HCT116 (cell line): ENCODE data around the gene MRPL24. TPM values are rescaled to one million over a fixed set of nuclear protein-coding genes. Genes with fewer than 3 reads are reported as not detected.

ENCODE experiments used
- ATAC-seq: fragments of 200-7000 bp; cut with Tn5 transposase; 2 replicates; pipeline ENCODE4 v1.9.1; 2020; ENCODE audit warnings: mild to moderate bottlenecking, moderate library complexity
- BruUV-seq: library from RNA; stranded (reverse); fragments of 400-500 nt; replicated peaks from 2 replicates; lab custom pipeline; 2021; lab: Mats Ljungman, UMichigan
- CTCF ChIA-PET: fragments of 300-600 bp; sonication (Branson Sonifier 250); formaldehyde crosslinking; loops from one replicate; lab custom pipeline; 2021; ENCODE audit warnings: antibody characterized with exemption; lab: Charles Lee
- POLR2A ChIA-PET: fragments of 300-600, 350-600 bp; sonication (Branson Sonifier 250); formaldehyde crosslinking; loops from one replicate; lab custom pipeline; 2021; ENCODE audit warnings: antibody characterized with exemption; lab: Charles Lee
- RAD21 ChIA-PET, 2 experiments: fragments of 300-600 bp; sonication (Branson Sonifier 250); formaldehyde crosslinking; loops; one replicate each; lab custom pipeline; 2023; ENCODE audit warnings: low total read pairs in 2 of 2; ENCODE audit not compliant: uncharacterized antibody in 2 of 2, unreplicated experiment in 2 of 2, low non-redundant PET in 1 of 2; lab: Charles Lee
- DNase-seq: peaks from one replicate; pipeline ENCODE4 v3.0.0-alpha.2; 2010; ENCODE audit warnings: low read depth, low spot score
- H2AFZ ChIP-seq: fragments of 200-600 bp; shearing (Covaris generic), sonication (generic); 2 replicates; pipeline ENCODE4 v1.6.1; 2017; ENCODE audit warnings: low read depth, mixed run types, mixed read lengths, antibody characterized with exemption, low read length; ENCODE audit not compliant: poor library complexity, severe bottlenecking
- H3K27ac ChIP-seq: 2 replicates; pipeline ENCODE4 v1.5.1; 2012; ENCODE audit warnings: low read depth, low read length
- H3K27me3 ChIP-seq: fragments of 200-600 bp; sonication (generic); 2 replicates; pipeline ENCODE4 v1.6.1; 2016; ENCODE audit warnings: mixed run types, low read length, mixed read lengths; ENCODE audit not compliant: insufficient read depth
- H3K36me3 ChIP-seq, 2 experiments: fragments of 200-500 bp in 1 of 2; fragments of 200-600 bp in 1 of 2; sonication (Bioruptor generic) in 1 of 2; sonication (generic) in 1 of 2; 2 replicates each; pipeline versions ENCODE4 v1.5.1 to v1.6.1; 2014 to 2016; ENCODE audit warnings: low read length in 2 of 2, inconsistent platforms in 1 of 2, mixed read lengths in 1 of 2, mixed run types in 1 of 2; ENCODE audit not compliant: insufficient read depth in 2 of 2, control insufficient read depth in 1 of 2
- H3K4me1 ChIP-seq, 2 experiments: fragments of 200-600 bp in 1 of 2; sonication (generic) in 1 of 2; 2 replicates each; pipeline versions ENCODE4 v1.5.1 to v1.6.1; 2012 to 2017; ENCODE audit warnings: low read length in 2 of 2, inconsistent platforms in 1 of 2, mild to moderate bottlenecking in 1 of 2, mixed read lengths in 1 of 2, mixed run types in 1 of 2, moderate library complexity in 1 of 2; ENCODE audit not compliant: insufficient read depth in 2 of 2, control insufficient read depth in 1 of 2
- H3K4me2 ChIP-seq: fragments of 200-600 bp; sonication (generic); 2 replicates; pipeline ENCODE4 v1.6.1; 2017; ENCODE audit warnings: mixed run types, low read length, mixed read lengths
- H3K4me3 ChIP-seq, 2 experiments: fragments of 200-600 bp in 1 of 2; sonication (generic) in 1 of 2; replicated peaks in 1 of 2; 2 replicates each; pipeline ENCODE4 v1.5.1; 2011 to 2016; ENCODE audit warnings: low read length in 2 of 2, control low read depth in 1 of 2, low read depth in 1 of 2, mild to moderate bottlenecking in 1 of 2, mixed read lengths in 1 of 2, mixed run types in 1 of 2
- H3K79me2 ChIP-seq: fragments of 200-600 bp; sonication (generic); 2 replicates; pipeline ENCODE4 v1.6.1; 2017; ENCODE audit warnings: mild to moderate bottlenecking, mixed run types, low read length, moderate library complexity, mixed read lengths; ENCODE audit not compliant: insufficient read depth
- H3K9ac ChIP-seq: fragments of 200-600 bp; sonication (generic); 2 replicates; pipeline ENCODE4 v1.6.1; 2016; ENCODE audit warnings: low read length, mixed read lengths
- H3K9me2 ChIP-seq: fragments of 200-600 bp; sonication (generic), shearing (Covaris generic); 2 replicates; pipeline ENCODE4 v1.6.1; 2017; ENCODE audit warnings: mixed run types, mild to moderate bottlenecking, moderate library complexity; ENCODE audit not compliant: insufficient read depth
- H3K9me3 ChIP-seq, 2 experiments: fragments of 200-500 bp in 1 of 2; fragments of 200-600 bp in 1 of 2; sonication (Bioruptor generic) in 1 of 2; sonication (generic) in 1 of 2; 2 replicates each; pipeline ENCODE4 v1.6.1; 2014 to 2017; ENCODE audit warnings: low read length in 2 of 2, mixed read lengths in 2 of 2, inconsistent platforms in 1 of 2, low read depth in 1 of 2, mild to moderate bottlenecking in 1 of 2, mixed run types in 1 of 2, moderate library complexity in 1 of 2; ENCODE audit not compliant: control insufficient read depth in 1 of 2, insufficient read depth in 1 of 2
- H4K20me1 ChIP-seq: fragments of 200-600 bp; sonication (generic), shearing (Covaris generic); 2 replicates; pipeline ENCODE4 v1.6.1; 2017; ENCODE audit warnings: mixed run types, mild to moderate bottlenecking, moderate library complexity; ENCODE audit not compliant: insufficient read depth
- EZH2 ChIP-seq: fragments of 200-600 bp; sonication (generic); IDR thresholded peaks from 2 replicates; pipeline ENCODE4 v1.6.1; 2017; ENCODE audit warnings: antibody characterized with exemption, mixed run types
- EZH2phosphoT487 ChIP-seq: fragments of 200-600 bp; IDR thresholded peaks from 2 replicates; pipeline ENCODE4 v1.6.1; 2018; ENCODE audit warnings: antibody characterized with exemption, borderline replicate concordance
- FOSL1 ChIP-seq: IDR thresholded peaks from 2 replicates; pipeline ENCODE4 v1.6.1; 2012; ENCODE audit warnings: low read depth
- POLR2AphosphoS5 ChIP-seq: IDR thresholded peaks from 2 replicates; pipeline ENCODE4 v1.6.1; 2011; ENCODE audit warnings: mild to moderate bottlenecking, low read depth, low read length, moderate library complexity
- SIN3A ChIP-seq: IDR thresholded peaks from 2 replicates; pipeline ENCODE4 v1.6.1; 2012; ENCODE audit warnings: low read depth
- SP1 ChIP-seq: IDR thresholded peaks from 2 replicates; pipeline ENCODE4 v1.6.1; 2012; ENCODE audit warnings: low read depth
- SRF ChIP-seq: IDR thresholded peaks from 2 replicates; pipeline ENCODE4 v1.6.1; 2012; ENCODE audit warnings: low read depth
- ZFX ChIP-seq: fragments of 450-650 bp; IDR thresholded peaks from 2 replicates; pipeline ENCODE4 v1.6.1; 2017
- ZNF274 ChIP-seq: fragments of 200-500 bp; sonication (Bioruptor generic); IDR thresholded peaks from 2 replicates; pipeline ENCODE4 v1.6.1; 2014; ENCODE audit warnings: mild to moderate bottlenecking, low read depth, low read length, inconsistent platforms
- intact Hi-C: fragments of 100-400 bp; cut with micrococcal nuclease; formaldehyde crosslinking; loops from 2 replicates; pipeline ENCODE4 v1.10.0; 2022
- total RNA-seq: library from RNA; stranded (reverse); gene quantifications from one replicate; pipeline ENCODE4 v1.2.1, GENCODE V29; 2021; ENCODE audit not compliant: unreplicated experiment
- TF ChIP-seq, protein P1 (sequence below): IDR thresholded peaks from 2 replicates; pipeline ENCODE4 v1.6.1; 2012
- TF ChIP-seq, protein P2 (sequence below): IDR thresholded peaks from 2 replicates; pipeline ENCODE4 v1.6.1; 2011; ENCODE audit warnings: mild to moderate bottlenecking, low read length, moderate library complexity; ENCODE audit not compliant: insufficient replicate concordance; ENCODE audit errors: extremely low read depth
- TF ChIP-seq, protein P3 (sequence below): IDR thresholded peaks from 2 replicates; pipeline ENCODE4 v1.6.1; 2012

Gene MRPL24
- total RNA-seq, 1 experiment from 2014 or later, result 111 TPM

DNA sequence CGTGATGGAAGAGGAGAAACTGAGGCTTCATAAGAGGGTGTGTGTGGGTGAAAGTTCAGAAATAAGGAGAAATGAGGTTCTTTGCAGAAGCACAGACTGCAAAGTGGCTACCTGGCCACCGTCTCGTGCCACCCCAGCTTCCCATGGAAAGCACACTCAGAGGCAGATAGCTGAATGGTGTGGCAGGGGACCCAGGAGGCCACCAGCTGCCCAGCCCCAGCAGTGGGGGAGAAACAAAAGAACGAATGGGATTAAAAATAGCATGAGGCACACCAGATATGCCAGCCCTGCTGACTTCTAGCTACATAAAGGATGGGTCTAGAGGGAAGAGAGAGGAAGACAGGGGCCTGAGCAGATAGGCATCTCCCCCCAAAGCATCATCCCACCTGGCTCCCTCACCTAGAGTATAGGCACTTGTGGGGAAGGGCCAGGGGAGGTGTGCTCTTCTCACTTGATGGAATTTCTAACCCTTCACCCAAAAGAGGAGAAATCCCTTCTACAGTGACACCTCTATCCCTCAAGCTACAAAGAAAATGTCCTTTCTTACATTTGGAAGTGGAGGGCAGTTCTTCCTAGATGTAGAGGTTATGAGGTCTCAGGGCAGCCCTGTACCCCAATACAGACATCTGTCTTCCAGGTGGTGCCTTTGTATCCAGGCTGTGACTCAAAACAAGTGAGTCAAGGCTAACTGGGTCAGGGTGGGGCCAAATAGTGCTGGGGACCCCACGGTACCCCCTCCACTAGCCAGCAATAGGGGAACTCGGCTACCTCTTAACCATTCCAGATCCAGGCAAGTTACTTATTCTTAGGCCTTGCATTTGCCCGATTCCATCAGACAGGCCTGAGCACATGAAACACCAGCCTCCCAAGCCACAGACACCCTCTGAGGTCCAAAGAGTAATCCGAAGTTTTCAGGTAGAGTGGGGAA is 7.1 kb upstream of the MRPL24 start:
- RAD21 ChIA-PET, result interaction anchor here in 1 of 2 experiments (1.0 kb wide), 1 partner anchor 20 kb away, joined by 3 read pairs; the partner anchor contains the start of genes ISG20L2 and METTL25B

DNA sequence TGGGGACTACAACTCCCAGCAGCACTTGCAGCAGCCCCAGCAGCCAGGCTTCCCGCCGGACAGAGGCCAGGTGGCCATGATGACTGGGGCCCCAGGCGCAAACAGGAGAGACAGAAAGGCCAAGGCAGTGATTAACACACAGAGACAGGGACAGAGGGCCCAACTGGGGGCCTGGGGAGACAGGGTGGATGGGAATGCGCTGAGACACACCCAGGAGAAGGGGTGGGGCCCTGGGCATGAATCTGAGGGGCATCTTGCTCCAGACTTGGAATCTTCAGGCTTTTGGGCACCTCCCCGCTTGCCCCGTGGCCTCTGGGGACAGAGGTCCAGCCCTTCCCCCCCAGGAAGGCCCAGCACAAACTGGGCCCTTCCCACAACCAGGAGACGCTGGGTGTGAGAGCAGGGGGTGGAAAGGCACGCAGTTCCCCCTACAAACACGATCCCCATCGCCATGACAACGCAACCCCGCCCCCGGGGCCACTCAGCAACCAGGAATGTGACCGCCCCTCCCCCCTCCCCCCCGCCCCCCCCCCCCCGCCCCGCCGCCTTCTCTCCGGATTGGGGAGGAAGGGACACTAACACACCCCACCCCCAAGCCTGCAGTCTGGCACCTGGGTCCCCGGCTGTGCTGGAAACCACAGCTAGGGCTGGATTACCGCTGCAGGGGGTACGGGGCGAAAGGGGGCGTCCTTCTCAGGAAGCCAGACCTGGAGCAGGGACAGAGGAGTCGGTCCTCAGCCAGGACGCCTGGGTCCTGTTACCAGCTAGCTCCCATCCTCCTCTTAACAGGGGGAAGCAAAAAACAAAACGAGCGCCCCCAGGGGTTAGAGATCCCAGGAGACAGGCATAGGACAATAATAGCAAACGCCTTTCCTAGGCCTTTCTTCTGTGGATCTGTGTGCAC is 6.1 kb upstream of the MRPL24 start:
- intact Hi-C loops, result loop anchor here (1.0 to 10.0 kb wide), 2 partner anchors 20 to 242 kb away; partner anchors contain the start of genes MEF2D and PRCC
- ChIA-PET RAD21 (interaction anchor here in 1 of 2 experiments (1.0 kb wide), 1 partner anchor 19 kb away, joined by 3 read pairs; the partner anchor contains the start of genes ISG20L2 and METTL25B), POLR2A (interaction anchor here (1.0 to 1.5 kb wide), 3 partner anchors 19 to 58 kb away, joined by 3 to 7 read pairs (median 5); partner anchors contain the start of genes ISG20L2, METTL25B and PRCC), CTCF (interaction anchor here (0.7 to 1.8 kb wide), 5 partner anchors 18 to 57 kb away, joined by 3 to 12 read pairs (median 4); partner anchors contain the start of genes ISG20L2, METTL25B and PRCC)
- Histone ChIP-seq H3K27me3 (no peaks in the 10 kb centered on the region), H4K20me1 (no peaks in the 10 kb centered on the region), H3K27ac (peak overlapping the region; percentile 99), H3K4me3 (peak overlapping the region; percentile 67 to 97), H2AFZ (no peak overlapping the region), H3K4me1 (peaks cover 29 to 64% of the 10 kb centered on the region in 2 experiments), H3K36me3 (peaks cover 16 to 21% of the 10 kb centered on the region in 2 experiments; a peak in 2 of 4 replicates), H3K9me3 (no peaks in the 10 kb centered on the region), H3K9me2 (no peaks in the 10 kb centered on the region), H3K9ac (peak overlapping the region; percentile 94), H3K79me2 (peaks cover 85% of the 10 kb centered on the region), H3K4me2 (peak overlapping the region; percentile 97)
- ATAC-seq, result peak; percentile 47
- BruUV-seq, result no TSS peak
- peak; percentile 61 for DNase-seq
- TF ChIP-seq SP1 (no peak), ZNF274 (no peak), SRF (no peak), FOSL1 (no peak), EZH2 (no peak), POLR2AphosphoS5 (peak; percentile 62), SIN3A (no peak), EZH2phosphoT487 (no peak)
- TF ChIP-seq, protein P1, sequence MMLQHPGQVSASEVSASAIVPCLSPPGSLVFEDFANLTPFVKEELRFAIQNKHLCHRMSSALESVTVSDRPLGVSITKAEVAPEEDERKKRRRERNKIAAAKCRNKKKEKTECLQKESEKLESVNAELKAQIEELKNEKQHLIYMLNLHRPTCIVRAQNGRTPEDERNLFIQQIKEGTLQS, result no peak
- TF ChIP-seq, protein P2, sequence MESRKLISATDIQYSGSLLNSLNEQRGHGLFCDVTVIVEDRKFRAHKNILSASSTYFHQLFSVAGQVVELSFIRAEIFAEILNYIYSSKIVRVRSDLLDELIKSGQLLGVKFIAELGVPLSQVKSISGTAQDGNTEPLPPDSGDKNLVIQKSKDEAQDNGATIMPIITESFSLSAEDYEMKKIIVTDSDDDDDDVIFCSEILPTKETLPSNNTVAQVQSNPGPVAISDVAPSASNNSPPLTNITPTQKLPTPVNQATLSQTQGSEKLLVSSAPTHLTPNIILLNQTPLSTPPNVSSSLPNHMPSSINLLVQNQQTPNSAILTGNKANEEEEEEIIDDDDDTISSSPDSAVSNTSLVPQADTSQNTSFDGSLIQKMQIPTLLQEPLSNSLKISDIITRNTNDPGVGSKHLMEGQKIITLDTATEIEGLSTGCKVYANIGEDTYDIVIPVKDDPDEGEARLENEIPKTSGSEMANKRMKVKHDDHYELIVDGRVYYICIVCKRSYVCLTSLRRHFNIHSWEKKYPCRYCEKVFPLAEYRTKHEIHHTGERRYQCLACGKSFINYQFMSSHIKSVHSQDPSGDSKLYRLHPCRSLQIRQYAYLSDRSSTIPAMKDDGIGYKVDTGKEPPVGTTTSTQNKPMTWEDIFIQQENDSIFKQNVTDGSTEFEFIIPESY, result no peak
- TF ChIP-seq, protein P3, sequence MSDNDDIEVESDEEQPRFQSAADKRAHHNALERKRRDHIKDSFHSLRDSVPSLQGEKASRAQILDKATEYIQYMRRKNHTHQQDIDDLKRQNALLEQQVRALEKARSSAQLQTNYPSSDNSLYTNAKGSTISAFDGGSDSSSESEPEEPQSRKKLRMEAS, result no peak

More for the DNA sequence above, 7.1 kb upstream of the MRPL24 start:
- BruUV-seq, result no TSS peak
- DNase-seq (no peak), ATAC-seq (no peak)
- CTCF ChIA-PET, result interaction anchor here (1.5 to 1.8 kb wide), 3 partner anchors 19 to 58 kb away, joined by 4 to 12 read pairs (median 5); partner anchors contain the start of gene PRCC
- peaks cover 29 to 62% of the 10 kb centered on the region in 2 experiments for H3K4me1 ChIP-seq
- TF ChIP-seq ZNF274 (no peak), ZFX (0 out of 2 replicates have a peak, but pooled peaks have one; percentile 42)
- H4K20me1 ChIP-seq, result no peaks in the 10 kb centered on the region
- H3K4me3 ChIP-seq, result peak overlapping the region; percentile 67 to 97
- peak overlapping the region; percentile 94 for H3K9ac ChIP-seq
- no peaks in the 10 kb centered on the region for H3K9me2 ChIP-seq
- H3K4me2 ChIP-seq, result peak overlapping the region; percentile 97
- H3K79me2 ChIP-seq, result peaks cover 93% of the 10 kb centered on the region
- intact Hi-C loops, result loop anchor here (1.0 to 10.0 kb wide), 2 partner anchors 19 to 243 kb away; partner anchors contain the start of genes MEF2D and PRCC
- no peaks in the 10 kb centered on the region for H3K27me3 ChIP-seq
- peaks cover 10 to 21% of the 10 kb centered on the region in 2 experiments; a peak in 2 of 4 replicates for H3K36me3 ChIP-seq
- POLR2A ChIA-PET, result interaction anchor here (1.0 to 1.5 kb wide), 3 partner anchors 19 to 59 kb away, joined by 3 to 7 read pairs (median 5); partner anchors contain the start of genes ISG20L2, METTL25B and PRCC
- no peaks in the 10 kb centered on the region for H3K9me3 ChIP-seq
- no peak overlapping the region for H2AFZ ChIP-seq
- peak overlapping the region; percentile 99 for H3K27ac ChIP-seq
